RPMI8226 (cell line): ENCODE data around the gene COL19A1.

Experiments
- DNase-seq: peaks from one replicate; pipeline ENCODE4 v3.0.0-alpha.2; 2015

The COL19A1 gene

GRCh38 chr6:70134542-70134941, 268.2 kb downstream of the COL19A1 start:
- DNase-seq = no peak

- DNase-seq = no peak
Measured at GRCh38 chr6:70135219-70136160, 269.1 kb downstream of the COL19A1 start.

GRCh38 chr6:70136996-70137395, 270.6 kb downstream of the COL19A1 start:
- no peak for DNase-seq

GRCh38 chr6:70140496-70140895, 274.1 kb downstream of the COL19A1 start:
- DNase-seq = no peak

- no peak for DNase-seq
Measured at GRCh38 chr6:70142034-70142433, 275.7 kb downstream of the COL19A1 start.

- DNase-seq = no peak
Measured at GRCh38 chr6:70145178-70145577, 278.8 kb downstream of the COL19A1 start.

GRCh38 chr6:70149209-70149788, 282.9 kb downstream of the COL19A1 start:
- no peak for DNase-seq

- no peak for DNase-seq
Measured at GRCh38 chr6:70150521-70150920, 284.2 kb downstream of the COL19A1 start.

GRCh38 chr6:70151616-70152015, 285.3 kb downstream of the COL19A1 start:
- DNase-seq = no peak

GRCh38 chr6:70152786-70153185, 286.4 kb downstream of the COL19A1 start:
- no peak for DNase-seq

GRCh38 chr6:70157086-70157485, 290.7 kb downstream of the COL19A1 start:
- no peak for DNase-seq

- no peak for DNase-seq
Measured at GRCh38 chr6:70160276-70160675, 293.9 kb downstream of the COL19A1 start.

GRCh38 chr6:70162972-70163371, 296.6 kb downstream of the COL19A1 start:
- DNase-seq = no peak

- DNase-seq = no peak
Measured at GRCh38 chr6:70163795-70164194, 297.4 kb downstream of the COL19A1 start.

GRCh38 chr6:70164556-70164955, 298.2 kb downstream of the COL19A1 start:
- DNase-seq = no peak

- peak; percentile 74 for DNase-seq
Measured at GRCh38 chr6:70166088-70166958, 300.0 kb downstream of the COL19A1 start.

GRCh38 chr6:70168681-70169377, 302.5 kb downstream of the COL19A1 start:
- no peak for DNase-seq

- no peak for DNase-seq
Measured at GRCh38 chr6:70171236-70171635, 304.9 kb downstream of the COL19A1 start.

- DNase-seq = no peak
Measured at GRCh38 chr6:70172252-70172651, 305.9 kb downstream of the COL19A1 start.

GRCh38 chr6:70175770-70176169, 309.4 kb downstream of the COL19A1 start:
- no peak for DNase-seq

GRCh38 chr6:70176842-70177550, 310.6 kb downstream of the COL19A1 start:
- DNase-seq = no peak
